Skeletal muscle tissue (tissue), 4 donors: ENCODE data around the gene PARVB. TPM values are rescaled to one million over a fixed set of nuclear protein-coding genes. Genes with fewer than 3 reads are reported as not detected.

ENCODE experiments used
- H3K27ac ChIP-seq: one replicate; pipeline ENCODE4 v1.7.0; 2013; ENCODE audit warnings: mild to moderate bottlenecking, low read depth, low read length, inconsistent platforms
- H3K27me3 ChIP-seq, 3 donors: one replicate each; pipeline ENCODE4 v1.7.0; 2013; ENCODE audit warnings: low read length in 3 of 3; ENCODE audit not compliant: control insufficient read depth in 3 of 3, insufficient read depth in 3 of 3
- H3K36me3 ChIP-seq, 3 donors: one replicate each; pipeline ENCODE4 v1.7.0; 2013; ENCODE audit warnings: low read length in 3 of 3; ENCODE audit not compliant: control insufficient read depth in 3 of 3, insufficient read depth in 3 of 3
- H3K4me1 ChIP-seq, 3 donors: one replicate each; pipeline ENCODE4 v1.7.0; 2013; ENCODE audit warnings: low read length in 3 of 3, mild to moderate bottlenecking in 3 of 3; ENCODE audit not compliant: control insufficient read depth in 3 of 3, insufficient read depth in 3 of 3
- H3K4me3 ChIP-seq, 3 donors: one replicate each; pipeline ENCODE4 v1.7.0; 2013; ENCODE audit warnings: low read length in 3 of 3
- H3K9ac ChIP-seq, 3 donors: one replicate each; pipeline ENCODE4 v1.7.0; 2013; ENCODE audit warnings: low read length in 3 of 3, mild to moderate bottlenecking in 3 of 3, moderate library complexity in 2 of 3, low read depth in 1 of 3
- H3K9me3 ChIP-seq, 3 donors: one replicate each; pipeline ENCODE4 v1.7.0; 2013; ENCODE audit warnings: low read length in 3 of 3; ENCODE audit not compliant: control insufficient read depth in 3 of 3
- total RNA-seq: library from RNA; depleted of rRNA; stranded (reverse); fragments of >200 nt; gene quantifications from one replicate; pipeline ENCODE4 v1.2.3, GENCODE V29; 2014
- donor health status: Osteomylitis.

Gene PARVB, protein sequence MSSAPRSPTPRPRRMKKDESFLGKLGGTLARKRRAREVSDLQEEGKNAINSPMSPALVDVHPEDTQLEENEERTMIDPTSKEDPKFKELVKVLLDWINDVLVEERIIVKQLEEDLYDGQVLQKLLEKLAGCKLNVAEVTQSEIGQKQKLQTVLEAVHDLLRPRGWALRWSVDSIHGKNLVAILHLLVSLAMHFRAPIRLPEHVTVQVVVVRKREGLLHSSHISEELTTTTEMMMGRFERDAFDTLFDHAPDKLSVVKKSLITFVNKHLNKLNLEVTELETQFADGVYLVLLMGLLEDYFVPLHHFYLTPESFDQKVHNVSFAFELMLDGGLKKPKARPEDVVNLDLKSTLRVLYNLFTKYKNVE
- 11.0 TPM for total RNA-seq

DNA sequence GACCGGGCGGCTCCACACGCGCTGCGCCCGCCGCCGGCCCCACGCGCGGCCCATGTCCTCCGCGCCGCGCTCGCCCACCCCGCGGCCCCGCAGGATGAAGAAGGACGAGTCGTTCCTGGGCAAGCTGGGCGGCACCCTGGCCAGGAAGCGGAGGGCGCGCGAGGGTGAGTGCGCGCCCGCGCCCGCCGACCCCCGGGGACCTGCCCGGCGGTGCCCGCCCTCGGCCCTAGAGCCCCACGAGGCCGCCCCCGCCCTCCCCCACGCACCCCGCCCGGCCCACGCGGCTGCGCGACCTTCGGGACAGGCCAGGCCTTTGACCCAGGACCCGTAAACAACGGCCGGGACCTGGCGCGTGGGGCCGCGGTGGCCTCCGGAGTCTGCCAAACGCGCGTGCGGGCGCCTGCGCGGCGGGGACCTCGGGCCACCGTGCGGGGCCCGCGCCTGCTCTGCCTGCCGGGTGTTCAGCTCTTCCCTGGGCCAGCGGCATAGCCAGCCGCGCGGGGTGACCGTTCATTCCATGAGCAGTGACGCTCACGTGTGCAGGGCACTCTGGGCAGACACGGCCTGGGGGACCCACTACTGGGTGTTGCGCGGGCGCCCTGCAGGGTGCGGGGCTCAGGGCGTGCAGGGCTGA lies at the start of gene PARVB:
Gene PARVB, plus strand, starts transcription at position 15 of the 634 bp plus-strand sequence. Its CDS starts 38 bp downstream, at position 53.
- Histone ChIP-seq H3K9ac (peak within 1 kb of the TSS; percentile 83 to 96 (median 92)), H3K4me1 (peaks cover 73 to 81% (median 78%) of the 10 kb centered on the region in 3 donors), H3K4me3 (peak within 1 kb of the TSS; percentile 76 to 85 (median 82)), H3K36me3 (no peaks in the 10 kb centered on the region), H3K27ac (peak within 1 kb of the TSS; percentile 95), H3K9me3 (no peaks in the 10 kb centered on the region), H3K27me3 (no peaks in the 10 kb centered on the region)

DNA sequence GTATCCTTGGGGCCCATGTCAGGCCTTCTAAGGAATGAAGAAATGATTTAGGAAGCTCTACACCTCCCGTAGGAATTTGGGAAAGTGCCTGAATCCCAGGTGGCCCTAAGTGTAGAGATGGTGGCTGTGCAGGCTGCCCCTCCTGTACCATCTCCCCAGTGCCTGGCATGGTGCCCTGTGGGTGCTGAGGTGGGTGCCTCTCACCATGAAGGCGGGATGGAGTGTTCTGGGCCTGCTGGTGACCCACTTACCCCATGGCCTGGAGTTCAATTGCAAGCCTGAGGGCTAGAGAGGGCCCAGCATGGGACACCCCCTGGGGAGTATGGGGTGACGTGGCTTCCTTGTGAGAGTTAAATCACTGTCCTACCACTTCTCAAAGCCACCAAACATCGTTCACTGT lies 49.1 kb upstream of the PARVB start:
- peaks cover 76 to 86% (median 85%) of the 10 kb centered on the region in 3 donors for H3K36me3 ChIP-seq

GRCh38 chr22:43976861-43977795 lies 47.0 kb upstream of the PARVB start:
- no peaks in the 10 kb centered on the region for H3K4me1 ChIP-seq
- H3K4me3 ChIP-seq, result no peak overlapping the region
- H3K27ac ChIP-seq, result no peak overlapping the region
- no peaks in the 10 kb centered on the region for H3K27me3 ChIP-seq
- peaks cover 82 to 92% (median 86%) of the 10 kb centered on the region in 3 donors for H3K36me3 ChIP-seq
- no peak overlapping the region for H3K9ac ChIP-seq
- no peaks in the 10 kb centered on the region for H3K9me3 ChIP-seq

More for the DNA sequence above, 49.1 kb upstream of the PARVB start:
- Histone ChIP-seq H3K9ac (no peak overlapping the region), H3K27ac (no peak overlapping the region), H3K27me3 (no peaks in the 10 kb centered on the region), H3K9me3 (no peaks in the 10 kb centered on the region), H3K4me3 (no peak overlapping the region), H3K4me1 (no peaks in the 10 kb centered on the region)

DNA sequence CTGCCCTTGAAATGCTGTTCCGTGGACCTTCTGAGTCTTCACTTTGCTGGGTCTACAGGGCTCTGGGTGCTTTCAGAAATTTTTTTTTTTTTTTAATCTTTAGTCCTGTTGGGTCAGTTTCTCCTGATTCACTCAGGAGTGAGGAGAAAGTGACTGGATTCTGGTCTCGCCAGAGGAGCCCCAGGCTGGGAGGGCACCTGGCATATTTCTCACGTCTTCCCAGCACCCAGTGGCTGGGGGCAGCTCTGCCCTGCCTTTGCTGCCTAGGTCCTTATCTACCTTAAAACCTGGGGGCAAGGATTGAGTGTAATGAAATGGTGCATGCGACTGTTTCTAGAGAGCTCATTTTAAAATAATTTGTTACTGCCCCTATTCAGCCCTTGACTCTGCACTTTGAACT lies 45.5 kb upstream of the PARVB start:
- no peak overlapping the region for H3K9ac ChIP-seq
- no peaks in the 10 kb centered on the region for H3K27me3 ChIP-seq
- no peaks in the 10 kb centered on the region for H3K9me3 ChIP-seq
- no peak overlapping the region for H3K4me3 ChIP-seq
- no peak overlapping the region for H3K27ac ChIP-seq
- H3K36me3 ChIP-seq, result peaks cover 76 to 84% (median 82%) of the 10 kb centered on the region in 3 donors
- H3K4me1 ChIP-seq, result no peaks in the 10 kb centered on the region

DNA sequence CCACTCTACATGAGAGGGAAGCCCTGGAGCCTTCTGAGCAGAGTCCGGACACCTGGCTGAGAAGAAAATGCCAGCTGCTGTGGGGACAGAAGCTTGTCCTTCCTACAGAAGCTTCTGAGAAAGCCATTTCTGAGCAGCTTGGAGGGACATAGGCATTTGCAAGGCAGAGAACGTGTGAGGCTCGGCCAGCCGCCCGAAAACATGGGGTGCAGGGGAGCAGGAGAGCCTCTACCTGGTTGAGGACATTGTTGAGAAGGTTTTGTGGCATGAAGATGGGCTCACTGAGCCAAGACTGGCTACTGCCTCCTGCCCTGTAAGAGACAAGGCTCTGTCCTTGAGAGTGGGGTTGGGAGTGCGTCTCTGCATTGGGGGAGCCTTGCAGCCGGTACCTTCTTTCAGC lies 43.5 kb upstream of the PARVB start:
- H3K4me1 ChIP-seq, result no peaks in the 10 kb centered on the region
- peak overlapping the region in 1 of 3 donors; percentile 3 for H3K9ac ChIP-seq
- no peaks in the 10 kb centered on the region for H3K9me3 ChIP-seq
- H3K27me3 ChIP-seq, result no peaks in the 10 kb centered on the region
- peaks cover 70 to 81% (median 77%) of the 10 kb centered on the region in 3 donors for H3K36me3 ChIP-seq
- H3K27ac ChIP-seq, result no peak overlapping the region
- H3K4me3 ChIP-seq, result no peak overlapping the region

- Histone ChIP-seq H3K4me3 (no peak overlapping the region), H3K27me3 (no peaks in the 10 kb centered on the region), H3K9me3 (no peaks in the 10 kb centered on the region), H3K9ac (peak overlapping the region in 1 of 3 donors; percentile 3), H3K36me3 (peaks cover 67 to 78% (median 74%) of the 10 kb centered on the region in 3 donors), H3K4me1 (no peaks in the 10 kb centered on the region), H3K27ac (no peak overlapping the region)
Observed at GRCh38 chr22:43980996-43981395, 43.1 kb upstream of the PARVB start.

DNA sequence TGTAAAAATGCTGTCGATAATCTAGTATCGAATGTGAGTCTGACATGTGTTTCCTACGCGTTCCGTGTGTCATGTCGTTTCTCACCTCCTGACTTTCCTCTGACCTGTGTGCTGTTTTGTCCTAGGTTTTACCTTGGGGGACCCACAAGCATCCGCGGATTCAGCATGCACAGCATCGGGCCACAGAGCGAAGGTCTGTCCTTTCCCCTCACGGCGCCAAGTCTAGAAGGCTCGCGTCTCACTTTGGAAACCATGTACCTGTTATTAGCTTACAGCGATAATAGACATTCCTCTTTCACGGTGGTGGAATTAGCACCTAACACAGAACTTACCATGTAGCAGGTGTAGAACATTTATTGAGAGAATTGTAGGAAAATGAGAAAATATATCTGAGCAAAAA lies 40.3 kb upstream of the PARVB start:
- no peak overlapping the region for H3K9ac ChIP-seq
- no peaks in the 10 kb centered on the region for H3K9me3 ChIP-seq
- H3K27ac ChIP-seq, result no peak overlapping the region
- no peaks in the 10 kb centered on the region for H3K27me3 ChIP-seq
- H3K4me1 ChIP-seq, result peaks cover 4 to 12% (median 5%) of the 10 kb centered on the region in 3 donors
- no peak overlapping the region for H3K4me3 ChIP-seq
- peaks cover 43 to 60% (median 57%) of the 10 kb centered on the region in 3 donors for H3K36me3 ChIP-seq

GRCh38 chr22:43985532-43985931 lies 38.6 kb upstream of the PARVB start:
- peaks cover 35 to 56% (median 54%) of the 10 kb centered on the region in 3 donors for H3K36me3 ChIP-seq
- no peak overlapping the region for H3K27ac ChIP-seq

GRCh38 chr22:43988116-43988820 lies 35.8 kb upstream of the PARVB start:
- Histone ChIP-seq H3K9me3 (no peaks in the 10 kb centered on the region), H3K36me3 (peaks cover 45 to 66% (median 63%) of the 10 kb centered on the region in 3 donors), H3K4me3 (no peak overlapping the region), H3K9ac (no peak overlapping the region), H3K27me3 (no peaks in the 10 kb centered on the region), H3K27ac (no peak overlapping the region), H3K4me1 (peaks cover 4 to 14% (median 9%) of the 10 kb centered on the region in 3 donors)

More at GRCh38 chr22:43985532-43985931, 38.6 kb upstream of the PARVB start:
- H3K9me3 ChIP-seq, result no peaks in the 10 kb centered on the region
- H3K4me1 ChIP-seq, result peaks cover 4 to 14% (median 5%) of the 10 kb centered on the region in 3 donors
- no peak overlapping the region for H3K9ac ChIP-seq
- no peaks in the 10 kb centered on the region for H3K27me3 ChIP-seq
- H3K4me3 ChIP-seq, result no peak overlapping the region
